Measurements from ENCODE around the gene SLC2A13. TPM values are rescaled to one million over a fixed set of nuclear protein-coding genes. Genes with fewer than 3 reads are reported as not detected.

The SLC2A13 gene
- polyA plus RNA-seq, 1 experiment, result 3.1 TPM

DNA sequence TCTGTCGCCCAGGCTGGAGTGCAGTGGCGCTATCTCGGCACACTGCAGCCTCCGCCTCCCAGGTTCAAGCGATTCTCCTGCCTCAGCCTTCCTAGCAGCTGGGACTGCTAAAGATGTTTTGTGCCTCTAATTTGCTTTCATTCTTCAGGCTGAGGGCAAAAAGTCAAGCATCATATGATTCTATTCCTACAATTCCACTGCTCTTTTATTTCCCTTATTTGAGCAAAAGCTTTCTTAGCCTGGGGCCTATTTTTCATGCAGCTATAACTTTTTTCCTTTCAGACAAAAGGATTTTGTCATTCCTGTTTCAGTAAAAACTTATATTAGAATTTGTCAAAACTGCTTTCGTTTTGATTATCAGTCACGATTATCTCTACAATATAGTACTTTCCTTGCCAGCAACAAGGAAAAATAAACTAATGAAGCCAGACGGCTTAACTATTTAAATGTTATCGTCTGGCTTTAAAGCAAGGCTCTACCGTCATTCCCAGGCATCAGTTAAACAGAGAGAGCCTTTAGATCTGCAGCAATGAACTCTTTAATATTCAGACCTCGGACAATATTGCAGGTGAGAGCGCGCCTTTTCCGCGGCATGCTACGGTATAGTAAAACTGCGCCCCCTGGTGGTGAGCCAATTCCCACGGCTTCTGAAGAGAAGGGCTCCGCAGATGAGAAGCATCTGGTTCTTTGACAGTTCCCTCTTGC, 1.4 kb upstream of the SLC2A13 start:
- Histone ChIP-seq H3K9me3 (ENCODE audit: control insufficient read depth, insufficient read depth, low read length) (no peaks in the 10 kb centered on the region), H3K27ac (ENCODE audit: low read depth, low read length) (no peak overlapping the region), H3K4me3 (ENCODE audit: low read depth, low read length) (peak overlapping the region; percentile 34), H3K27me3 (ENCODE audit: control insufficient read depth, insufficient read depth, low read length) (no peaks in the 10 kb centered on the region)
- POLR2A ChIA-PET, result no interaction called here
- DNase-seq (ENCODE audit: low read depth, low spot score), result peak; percentile 64
- CTCF ChIA-PET, result interaction anchor here (0.6 to 5.7 kb wide), 40 partner anchors 10 to 782 kb away, joined by 3 to 102 read pairs (median 4); no protein-coding TSS in a partner anchor
- TF ChIP-seq, protein P1, sequence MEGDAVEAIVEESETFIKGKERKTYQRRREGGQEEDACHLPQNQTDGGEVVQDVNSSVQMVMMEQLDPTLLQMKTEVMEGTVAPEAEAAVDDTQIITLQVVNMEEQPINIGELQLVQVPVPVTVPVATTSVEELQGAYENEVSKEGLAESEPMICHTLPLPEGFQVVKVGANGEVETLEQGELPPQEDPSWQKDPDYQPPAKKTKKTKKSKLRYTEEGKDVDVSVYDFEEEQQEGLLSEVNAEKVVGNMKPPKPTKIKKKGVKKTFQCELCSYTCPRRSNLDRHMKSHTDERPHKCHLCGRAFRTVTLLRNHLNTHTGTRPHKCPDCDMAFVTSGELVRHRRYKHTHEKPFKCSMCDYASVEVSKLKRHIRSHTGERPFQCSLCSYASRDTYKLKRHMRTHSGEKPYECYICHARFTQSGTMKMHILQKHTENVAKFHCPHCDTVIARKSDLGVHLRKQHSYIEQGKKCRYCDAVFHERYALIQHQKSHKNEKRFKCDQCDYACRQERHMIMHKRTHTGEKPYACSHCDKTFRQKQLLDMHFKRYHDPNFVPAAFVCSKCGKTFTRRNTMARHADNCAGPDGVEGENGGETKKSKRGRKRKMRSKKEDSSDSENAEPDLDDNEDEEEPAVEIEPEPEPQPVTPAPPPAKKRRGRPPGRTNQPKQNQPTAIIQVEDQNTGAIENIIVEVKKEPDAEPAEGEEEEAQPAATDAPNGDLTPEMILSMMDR (IDR thresholded peaks at IDR 0.05; ENCODE audit: low read depth, low read length), result peak; percentile 96

DNA sequence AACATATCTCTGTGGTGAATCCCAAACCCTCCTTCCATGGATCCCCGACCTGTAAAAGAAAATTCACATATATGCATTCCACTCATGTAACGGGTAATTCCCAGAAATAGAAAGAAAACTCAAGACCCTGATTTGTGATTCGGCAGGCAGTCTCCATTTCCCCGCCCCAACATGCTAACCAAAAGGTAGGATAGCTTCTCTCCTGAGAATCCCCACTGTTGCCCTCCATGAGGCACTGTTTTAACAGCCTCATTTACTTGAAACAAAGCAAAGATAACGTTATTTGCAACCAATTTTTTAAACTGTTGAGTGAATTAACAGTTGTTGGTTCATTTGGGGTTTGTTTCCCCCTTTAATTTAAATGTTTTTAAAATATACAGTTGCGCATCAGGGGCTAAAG, 774 bp upstream of the SLC2A13 start:
- Histone ChIP-seq H3K27me3 (ENCODE audit: control insufficient read depth, insufficient read depth, low read length) (no peaks in the 10 kb centered on the region), H3K4me3 (ENCODE audit: low read depth, low read length) (no peak overlapping the region), H3K9me3 (ENCODE audit: control insufficient read depth, insufficient read depth, low read length) (no peaks in the 10 kb centered on the region), H3K27ac (ENCODE audit: low read depth, low read length) (no peak overlapping the region)
- TF ChIP-seq, protein P1 (IDR thresholded peaks at IDR 0.05; ENCODE audit: low read depth, low read length), result no peak
- DNase-seq (ENCODE audit: low read depth, low spot score), result no peak
- CTCF ChIA-PET, result interaction anchor here (0.6 to 5.7 kb wide), 33 partner anchors 8 to 781 kb away, joined by 3 to 102 read pairs (median 4); no protein-coding TSS in a partner anchor
- POLR2A ChIA-PET, result no interaction called here

DNA sequence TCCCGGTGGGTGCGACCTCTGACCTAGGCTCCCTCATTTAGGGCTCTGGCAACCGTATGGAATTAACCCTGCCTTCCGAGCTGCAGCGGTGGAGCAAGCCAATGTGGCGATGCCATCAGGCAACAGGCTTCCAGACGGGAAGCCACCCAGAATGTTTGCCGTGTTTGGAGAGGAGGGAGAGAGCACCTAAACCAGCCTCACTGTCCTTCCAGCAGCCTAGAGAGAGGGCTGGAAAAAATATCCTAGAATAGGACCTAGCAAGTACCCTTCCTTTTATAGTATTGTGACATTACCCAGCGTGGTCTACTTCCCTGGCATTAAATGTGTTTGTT, 287 bp upstream of the SLC2A13 start:
- peak overlapping the region; percentile 39 for H3K4me3 ChIP-seq (ENCODE audit: low read depth, low read length)
- POLR2A ChIA-PET, result interaction anchor here (0.6 to 1.5 kb wide), 3 partner anchors 51 to 95 kb away, joined by 3 to 4 read pairs (median 3); no protein-coding TSS in a partner anchor
- CTCF ChIA-PET, result interaction anchor here (0.6 to 5.7 kb wide), 18 partner anchors 9 to 342 kb away, joined by 3 to 102 read pairs (median 5); no protein-coding TSS in a partner anchor
- no peaks in the 10 kb centered on the region for H3K9me3 ChIP-seq (ENCODE audit: control insufficient read depth, insufficient read depth, low read length)
- H3K27ac ChIP-seq (ENCODE audit: low read depth, low read length), result no peak overlapping the region
- no peaks in the 10 kb centered on the region for H3K27me3 ChIP-seq (ENCODE audit: control insufficient read depth, insufficient read depth, low read length)
- TF ChIP-seq, protein P1 (IDR thresholded peaks at IDR 0.05; ENCODE audit: low read depth, low read length), result no peak
- DNase-seq (ENCODE audit: low read depth, low spot score), result no peak

DNA sequence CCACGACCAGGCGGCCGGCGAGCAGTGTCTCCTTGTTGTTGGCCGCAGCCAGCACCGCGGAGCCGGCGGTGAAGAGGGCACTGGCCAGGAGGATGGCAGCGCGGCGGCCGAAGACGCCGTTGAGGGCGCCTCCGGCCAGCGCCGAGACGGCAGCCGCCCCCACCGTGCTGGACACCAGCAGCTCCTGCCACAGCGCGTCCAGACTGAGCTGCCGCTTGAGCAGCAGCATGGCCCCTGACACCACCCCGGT, 691 bp downstream of the SLC2A13 start:
- POLR2A ChIA-PET, result interaction anchor here (0.9 to 1.5 kb wide), 2 partner anchors 89 to 94 kb away, joined by 3 read pairs; no protein-coding TSS in a partner anchor

More for the DNA sequence above, 691 bp downstream of the SLC2A13 start:
- Histone ChIP-seq H3K27ac (ENCODE audit: low read depth, low read length) (no peak overlapping the region), H3K27me3 (ENCODE audit: control insufficient read depth, insufficient read depth, low read length) (no peaks in the 10 kb centered on the region), H3K4me3 (ENCODE audit: low read depth, low read length) (peak overlapping the region; percentile 84), H3K9me3 (ENCODE audit: control insufficient read depth, insufficient read depth, low read length) (no peaks in the 10 kb centered on the region)
- TF ChIP-seq, protein P1 (IDR thresholded peaks at IDR 0.05; ENCODE audit: low read depth, low read length), result no peak
- CTCF ChIA-PET, result interaction anchor here (1.1 to 5.7 kb wide), 2 partner anchors 51 to 94 kb away, joined by 4 to 102 read pairs; no protein-coding TSS in a partner anchor
- no peak for DNase-seq (ENCODE audit: low read depth, low spot score)

Data from AG04450 (cell line).